ENCODE data around the gene FOXJ1. TPM values are rescaled to one million over a fixed set of nuclear protein-coding genes. Genes with fewer than 3 reads are reported as not detected.
"Not testable (repeated sequence)": the region's sequence is repeated elsewhere in the genome, so short reads cannot be mapped to it uniquely, and the experiment has no call there.

FOXJ1 gene, protein sequence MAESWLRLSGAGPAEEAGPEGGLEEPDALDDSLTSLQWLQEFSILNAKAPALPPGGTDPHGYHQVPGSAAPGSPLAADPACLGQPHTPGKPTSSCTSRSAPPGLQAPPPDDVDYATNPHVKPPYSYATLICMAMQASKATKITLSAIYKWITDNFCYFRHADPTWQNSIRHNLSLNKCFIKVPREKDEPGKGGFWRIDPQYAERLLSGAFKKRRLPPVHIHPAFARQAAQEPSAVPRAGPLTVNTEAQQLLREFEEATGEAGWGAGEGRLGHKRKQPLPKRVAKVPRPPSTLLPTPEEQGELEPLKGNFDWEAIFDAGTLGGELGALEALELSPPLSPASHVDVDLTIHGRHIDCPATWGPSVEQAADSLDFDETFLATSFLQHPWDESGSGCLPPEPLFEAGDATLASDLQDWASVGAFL
- 1 to 10 TPM in 1 of 2 donors, under 1 TPM in 1; 0.33 to 3.4 TPM for total RNA-seq

DNA sequence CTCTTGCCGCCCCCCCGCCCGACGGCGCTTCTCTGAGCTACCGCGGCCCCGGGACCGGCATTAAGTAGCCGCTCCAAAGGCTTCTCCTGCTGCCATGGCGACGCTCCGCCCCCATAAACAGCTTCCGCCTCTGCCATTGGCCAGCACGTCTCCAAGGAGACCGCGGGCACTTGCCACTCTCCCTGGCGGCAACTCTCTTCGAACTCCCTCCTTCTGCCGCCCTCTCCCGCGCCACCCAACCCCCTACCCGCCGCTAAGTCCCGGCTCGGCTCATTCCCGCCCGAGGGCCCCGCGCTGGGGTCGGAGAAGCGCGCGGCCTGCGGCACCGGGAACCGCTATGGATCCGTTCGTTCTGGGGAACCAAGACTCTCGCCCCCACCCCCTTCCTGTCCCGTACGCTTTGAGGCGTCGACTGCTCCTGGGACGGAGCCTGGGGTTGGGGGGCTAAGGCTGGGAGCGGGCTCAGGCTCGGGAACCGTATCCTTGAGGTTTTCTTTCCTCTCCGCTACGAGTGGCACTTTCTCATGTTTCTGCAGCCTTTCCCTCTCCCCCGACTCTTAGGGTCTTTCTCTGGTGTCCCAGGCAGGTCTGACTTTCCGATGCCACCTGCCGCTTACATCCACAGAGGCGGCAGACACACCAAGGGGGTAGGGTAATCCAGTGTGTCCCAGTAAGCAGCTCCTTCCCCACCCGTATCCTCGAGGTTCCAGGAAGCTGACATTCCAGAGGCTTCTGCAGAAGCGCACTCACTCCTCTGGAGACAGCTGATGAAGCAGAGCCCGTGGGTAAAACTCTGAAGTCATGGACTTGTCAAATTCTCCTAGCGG, at the start of gene FOXJ1:
Gene FOXJ1 (minus strand): TSS at position 34 of the 827 bp plus-strand sequence. CDS start 850 bp downstream, outside the sequence.
- Histone ChIP-seq H3K27me3 (peaks cover 0 to 22% of the 10 kb centered on the region in 2 donors), H3K27ac (no peak within 1 kb of the TSS), H3K4me3 (no peak within 1 kb of the TSS), H3K4me1 (peaks cover 44% of the 10 kb centered on the region), H3K36me3 (replicated peaks in 1 of 2; ENCODE audit: insufficient read depth in 1 of 2, low read depth in 2 of 2) (no peaks in the 10 kb centered on the region), H3K9me3 (no peaks in the 10 kb centered on the region)
- TF ChIP-seq POLR2A (IDR thresholded peaks at IDR 0.05), result no peak
- TF ChIP-seq, protein P1, sequence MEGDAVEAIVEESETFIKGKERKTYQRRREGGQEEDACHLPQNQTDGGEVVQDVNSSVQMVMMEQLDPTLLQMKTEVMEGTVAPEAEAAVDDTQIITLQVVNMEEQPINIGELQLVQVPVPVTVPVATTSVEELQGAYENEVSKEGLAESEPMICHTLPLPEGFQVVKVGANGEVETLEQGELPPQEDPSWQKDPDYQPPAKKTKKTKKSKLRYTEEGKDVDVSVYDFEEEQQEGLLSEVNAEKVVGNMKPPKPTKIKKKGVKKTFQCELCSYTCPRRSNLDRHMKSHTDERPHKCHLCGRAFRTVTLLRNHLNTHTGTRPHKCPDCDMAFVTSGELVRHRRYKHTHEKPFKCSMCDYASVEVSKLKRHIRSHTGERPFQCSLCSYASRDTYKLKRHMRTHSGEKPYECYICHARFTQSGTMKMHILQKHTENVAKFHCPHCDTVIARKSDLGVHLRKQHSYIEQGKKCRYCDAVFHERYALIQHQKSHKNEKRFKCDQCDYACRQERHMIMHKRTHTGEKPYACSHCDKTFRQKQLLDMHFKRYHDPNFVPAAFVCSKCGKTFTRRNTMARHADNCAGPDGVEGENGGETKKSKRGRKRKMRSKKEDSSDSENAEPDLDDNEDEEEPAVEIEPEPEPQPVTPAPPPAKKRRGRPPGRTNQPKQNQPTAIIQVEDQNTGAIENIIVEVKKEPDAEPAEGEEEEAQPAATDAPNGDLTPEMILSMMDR (IDR thresholded peaks at IDR 0.05), result no peak
- WGBS, 2 donors, result 9 to 41% methylated on average over 14 to 56 of the region's 59 CpGs
- ATAC-seq (peak; percentile 90), DNase-seq (peak; percentile 92 to 93 (median 93))
- intact Hi-C loops (cut with DNase I), result no loop called here

DNA sequence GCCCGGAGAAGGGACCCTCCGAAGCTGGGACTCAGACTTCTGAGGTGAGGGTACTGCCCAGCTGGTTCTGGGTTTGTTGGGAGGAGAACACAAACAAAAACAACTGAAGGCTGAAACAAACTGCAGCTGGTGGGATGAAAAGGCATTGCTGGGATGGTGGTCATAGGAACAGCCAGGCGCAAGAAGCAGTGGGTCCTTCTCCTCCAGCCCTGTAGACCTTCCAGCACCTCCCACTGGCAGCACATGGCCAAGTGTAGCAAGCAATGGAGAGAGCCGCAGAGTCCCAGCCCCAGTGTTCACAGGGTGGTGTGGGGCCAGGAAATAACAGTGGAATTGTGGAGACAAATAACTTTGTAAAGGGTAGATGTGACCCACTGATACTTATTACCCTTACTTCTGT, 48.7 kb upstream of the FOXJ1 start:
- DNase-seq (no peak), ATAC-seq (no peak)
- Histone ChIP-seq H3K4me1 (no peaks in the 10 kb centered on the region), H3K36me3 (replicated peaks in 1 of 2; ENCODE audit: insufficient read depth in 1 of 2, low read depth in 2 of 2) (no peaks in the 10 kb centered on the region), H3K9me3 (no peaks in the 10 kb centered on the region), H3K4me3 (no peak overlapping the region), H3K27ac (no peak overlapping the region), H3K27me3 (no peaks in the 10 kb centered on the region)
- WGBS, 2 donors, result 79 to 83% methylated on average over 4 of the region's 4 CpGs
- TF ChIP-seq, protein P1 (IDR thresholded peaks at IDR 0.05), result no peak
- no peak for TF ChIP-seq POLR2A (IDR thresholded peaks at IDR 0.05)
- intact Hi-C loops (cut with DNase I), result no loop called here

DNA sequence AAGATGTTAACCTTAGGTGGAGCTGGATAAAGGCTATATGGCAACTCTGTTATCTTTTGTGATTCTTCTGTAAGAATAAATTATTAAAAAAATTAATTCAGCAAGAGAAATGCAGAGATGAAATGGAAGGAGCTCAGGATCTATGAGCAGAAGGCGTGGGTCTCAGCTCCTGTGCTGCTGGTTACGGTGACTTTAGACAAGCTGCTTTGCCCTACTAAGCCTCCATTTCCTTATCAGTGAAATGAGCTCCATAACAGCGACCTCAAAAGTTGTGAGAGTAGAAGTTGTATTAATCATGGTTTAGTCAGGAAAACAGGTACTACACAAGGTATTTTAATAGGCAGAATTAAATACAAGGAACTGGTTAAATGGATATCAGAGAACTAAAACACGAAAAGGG, 48.2 kb upstream of the FOXJ1 start:
- Histone ChIP-seq H3K4me3 (no peak overlapping the region), H3K27ac (no peak overlapping the region), H3K27me3 (no peaks in the 10 kb centered on the region), H3K36me3 (replicated peaks in 1 of 2; ENCODE audit: insufficient read depth in 1 of 2, low read depth in 2 of 2) (no peaks in the 10 kb centered on the region), H3K4me1 (no peaks in the 10 kb centered on the region), H3K9me3 (no peaks in the 10 kb centered on the region)
- ATAC-seq, result no peak
- intact Hi-C loops (cut with DNase I), result no loop called here
- WGBS, 2 donors, result 73 to 75% methylated on average over 4 of the region's 4 CpGs
- DNase-seq, result no peak
- TF ChIP-seq, protein P1 (IDR thresholded peaks at IDR 0.05), result no peak
- TF ChIP-seq POLR2A (IDR thresholded peaks at IDR 0.05), result no peak

DNA sequence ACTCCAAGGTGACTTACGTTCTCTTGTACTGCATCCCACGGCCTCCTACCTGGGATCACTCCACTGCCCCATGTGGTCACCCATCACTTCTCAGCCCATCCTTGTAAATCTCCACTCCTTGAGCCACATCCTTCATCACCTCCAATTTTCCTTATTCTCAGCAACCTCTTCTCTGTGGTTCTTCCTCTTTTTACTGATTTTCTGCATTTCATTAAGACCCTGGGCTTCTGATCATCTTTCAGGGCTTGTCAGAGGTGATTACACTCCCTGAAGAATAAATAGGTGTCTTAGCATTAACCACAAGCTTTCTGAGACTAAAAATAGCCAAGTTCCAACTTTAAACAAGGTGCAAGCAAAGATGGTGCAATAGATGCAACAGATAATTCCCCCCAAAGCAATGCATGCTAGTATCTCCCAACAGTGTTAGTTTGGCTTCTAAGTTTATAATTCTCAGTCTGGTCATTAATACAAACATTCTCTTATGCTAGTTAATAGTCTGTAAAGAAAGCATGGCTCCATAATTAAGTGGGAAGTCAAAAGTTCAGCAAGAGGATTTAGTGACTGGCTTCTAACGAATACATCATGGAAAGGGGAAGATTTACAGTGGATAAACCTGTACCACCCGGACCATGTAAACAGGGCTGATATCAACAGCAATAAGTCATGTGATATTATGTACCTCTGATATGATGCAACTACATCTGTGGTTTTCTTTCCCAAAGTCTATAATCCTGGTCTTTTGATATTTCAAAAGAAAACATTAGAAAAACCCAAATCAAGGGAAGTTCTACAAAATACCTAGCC, 47.4 kb upstream of the FOXJ1 start:
- intact Hi-C loops (cut with DNase I), result no loop called here
- no peak overlapping the region for H3K4me3 ChIP-seq
- 51 to 60% methylated on average over 4 of the region's 4 CpGs for whole genome bisulfite sequencing, 2 donors
- H3K9me3 ChIP-seq, result no peaks in the 10 kb centered on the region
- H3K36me3 ChIP-seq (replicated peaks in 1 of 2; ENCODE audit: insufficient read depth in 1 of 2, low read depth in 2 of 2), result no peaks in the 10 kb centered on the region
- ATAC-seq (no peak), DNase-seq (no peak)
- H3K27me3 ChIP-seq, result no peaks in the 10 kb centered on the region
- no peaks in the 10 kb centered on the region for H3K4me1 ChIP-seq
- H3K27ac ChIP-seq, result no peak overlapping the region
- TF ChIP-seq, protein P1 (IDR thresholded peaks at IDR 0.05), result no peak
- TF ChIP-seq POLR2A (IDR thresholded peaks at IDR 0.05), result no peak

DNA sequence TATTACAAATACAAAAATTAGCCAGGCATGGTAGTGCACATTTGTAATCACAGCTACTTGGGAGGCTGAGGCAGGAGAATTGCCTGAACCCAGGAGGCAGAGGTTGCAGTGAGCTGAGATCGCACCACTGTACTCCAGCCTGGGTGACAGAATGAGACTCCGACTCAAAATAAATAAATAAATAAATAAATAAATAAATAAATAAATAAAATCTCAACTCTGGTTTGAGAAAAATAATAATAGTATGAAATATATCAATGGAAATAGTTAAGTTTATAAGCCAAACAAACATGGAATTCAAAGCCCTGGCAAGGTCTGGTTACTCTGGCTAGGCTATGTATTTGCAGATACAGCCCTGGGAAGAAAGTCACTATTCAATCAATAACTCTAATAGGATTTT, 45.7 kb upstream of the FOXJ1 start:
- ATAC-seq; H3K4me1 ChIP-seq; H3K27ac ChIP-seq; H3K27me3 ChIP-seq; H3K36me3 ChIP-seq (replicated peaks in 1 of 2; ENCODE audit: insufficient read depth in 1 of 2, low read depth in 2 of 2); H3K9me3 ChIP-seq; intact Hi-C loops (cut with DNase I); H3K4me3 ChIP-seq; DNase-seq: not testable (repeated sequence)
- 87 to 94% methylated on average over 2 of the region's 2 CpGs for WGBS, 2 donors

Measured in body of pancreas (tissue), 4 donors.